NCI-H1092 treated with DMSO at 0.1 percent for 48 hours (cell line): ENCODE measurements around the gene NIPSNAP2.
"Not testable (repeated sequence)": the region's sequence is repeated elsewhere in the genome, so short reads cannot be mapped to it uniquely, and the experiment has no call there.

Experiments
- DNase-seq: peaks from one replicate; lab custom pipeline; 2025; lab: John Stamatoyannopoulos, UW

NIPSNAP2 gene

DNA sequence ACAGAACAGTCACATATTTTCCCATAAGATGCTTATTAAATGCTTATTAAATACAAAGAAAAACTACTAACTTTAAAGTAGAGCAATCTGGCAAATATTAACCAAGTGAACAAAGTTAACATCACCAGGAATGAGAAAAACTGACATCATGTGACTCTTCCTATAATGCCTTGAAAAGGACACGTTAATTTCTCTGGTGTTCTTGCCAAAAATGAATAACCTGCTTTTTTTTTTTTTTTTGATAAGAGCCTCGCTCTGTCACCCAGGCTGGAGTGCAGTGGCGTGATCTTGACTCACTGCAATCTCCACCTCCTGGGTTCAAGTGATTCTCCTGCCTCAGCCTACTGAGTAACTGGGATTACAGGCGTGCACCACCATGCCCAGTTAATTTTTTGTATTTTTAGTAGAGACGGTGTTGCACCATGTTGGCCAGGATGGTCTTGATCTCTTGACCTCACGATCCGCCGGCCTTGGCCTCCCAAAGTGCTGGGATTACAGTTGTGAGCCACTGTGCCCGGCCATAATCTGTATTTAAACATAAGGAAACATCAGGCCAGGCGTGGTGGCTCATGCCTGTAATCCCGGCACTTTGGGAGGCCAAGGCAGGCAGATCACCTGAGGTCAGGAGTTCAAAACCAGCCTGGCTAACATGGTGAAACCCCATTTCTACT lies 83.2 kb downstream of the NIPSNAP2 start:
- DNase-seq = not testable (repeated sequence)

DNA sequence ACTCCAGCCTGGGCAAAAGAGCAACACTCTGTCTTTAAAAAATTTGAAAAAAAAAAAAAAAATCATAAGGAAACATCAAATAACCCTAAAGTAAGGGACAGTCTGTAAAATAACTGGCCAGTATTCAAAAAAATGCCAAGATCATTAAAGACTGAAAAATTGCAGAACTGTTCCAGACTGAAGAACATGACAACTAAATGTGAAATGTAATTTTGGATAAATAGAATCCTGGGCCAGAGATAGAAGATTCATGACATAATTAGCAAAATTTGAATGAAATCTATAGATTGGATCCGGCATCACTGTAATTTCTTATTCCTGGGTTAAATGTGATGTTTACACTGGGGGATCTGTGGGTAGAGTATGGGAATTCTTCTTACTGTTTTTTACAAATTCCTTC lies 83.9 kb downstream of the NIPSNAP2 start:
- DNase-seq = no peak

DNA sequence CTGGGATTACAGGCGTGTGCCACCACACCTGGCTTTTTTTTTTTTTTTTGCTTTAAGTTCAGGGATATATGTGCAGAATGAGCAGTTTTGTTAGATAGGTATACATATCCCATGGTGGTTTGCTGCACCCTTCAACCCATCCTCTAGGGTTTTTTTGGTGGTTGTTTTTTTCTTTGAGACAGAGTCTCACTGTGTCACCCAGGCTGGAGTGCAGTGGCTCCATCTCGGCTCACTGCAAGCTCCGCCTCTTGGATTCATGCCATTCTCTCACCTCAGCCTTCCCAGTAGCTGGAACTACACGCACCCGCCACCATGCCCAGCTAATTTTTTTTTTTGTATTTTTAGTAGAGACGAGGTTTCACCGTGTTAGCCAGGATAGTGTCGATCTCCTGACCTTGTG lies 84.4 kb downstream of the NIPSNAP2 start:
- DNase-seq = peak; percentile 39
